Spinal cord (tissue), 10 donors: ENCODE measurements around the gene ATOH8. TPM values are rescaled to one million over a fixed set of nuclear protein-coding genes. Genes with fewer than 3 reads are reported as not detected.

Experiments used
- DNase-seq, 6 donors: peaks; one replicate each; pipeline versions ENCODE4 v3.0.0 to v3.0.0-alpha.2; 2013 to 2015; ENCODE audit warnings: low spot score in 6 of 6, low read depth in 4 of 6
- H3K27ac ChIP-seq: one replicate; pipeline ENCODE4 v1.5.1; 2013; ENCODE audit warnings: low read depth, low read length, control low read depth
- H3K27me3 ChIP-seq: one replicate; pipeline ENCODE4 v1.6.1; 2013; ENCODE audit warnings: low read length; ENCODE audit not compliant: control insufficient read depth, insufficient read depth
- H3K36me3 ChIP-seq: one replicate; pipeline ENCODE4 v1.6.1; 2013; ENCODE audit warnings: low read length; ENCODE audit not compliant: control insufficient read depth, insufficient read depth
- H3K4me1 ChIP-seq: one replicate; pipeline ENCODE4 v1.6.1; 2013; ENCODE audit warnings: low read length; ENCODE audit not compliant: control insufficient read depth, insufficient read depth
- H3K4me3 ChIP-seq: one replicate; pipeline ENCODE4 v1.5.1; 2013; ENCODE audit warnings: low read depth, low read length, control low read depth
- H3K9me3 ChIP-seq: one replicate; pipeline ENCODE4 v1.6.1; 2013; ENCODE audit warnings: low read length; ENCODE audit not compliant: control insufficient read depth, insufficient read depth
- WGBS: methylation state at CpG from one replicate; pipeline ENCODE4 v1.1.5; 2013; ENCODE audit warnings: missing lambda C conversion rate; ENCODE audit not compliant: insufficient coverage; 5-methylcytosine and 5-hydroxymethylcytosine counted together
- polyA plus RNA-seq, 2 donors: library from polyadenylated mRNA; unstranded; fragments of 120-200 nt; gene quantifications; one replicate each; pipeline ENCODE4 v1.2.1, GENCODE V29; 2013; ENCODE audit not compliant: insufficient read length in 2 of 2
- total RNA-seq, 2 donors: library from RNA; depleted of rRNA in 1 of 2; stranded (reverse); fragments of 120-200 nt in 1 of 2; fragments of >200 nt in 1 of 2; gene quantifications; one replicate each; pipeline versions ENCODE4 v1.2.3 to v1.2.4, GENCODE V29; 2013 to 2014
- donor health status: healthy.

The ATOH8 gene
- total and polyA plus RNA-seq, 4 donors, result 5.8 to 25.8 (median 15.2) TPM

DNA sequence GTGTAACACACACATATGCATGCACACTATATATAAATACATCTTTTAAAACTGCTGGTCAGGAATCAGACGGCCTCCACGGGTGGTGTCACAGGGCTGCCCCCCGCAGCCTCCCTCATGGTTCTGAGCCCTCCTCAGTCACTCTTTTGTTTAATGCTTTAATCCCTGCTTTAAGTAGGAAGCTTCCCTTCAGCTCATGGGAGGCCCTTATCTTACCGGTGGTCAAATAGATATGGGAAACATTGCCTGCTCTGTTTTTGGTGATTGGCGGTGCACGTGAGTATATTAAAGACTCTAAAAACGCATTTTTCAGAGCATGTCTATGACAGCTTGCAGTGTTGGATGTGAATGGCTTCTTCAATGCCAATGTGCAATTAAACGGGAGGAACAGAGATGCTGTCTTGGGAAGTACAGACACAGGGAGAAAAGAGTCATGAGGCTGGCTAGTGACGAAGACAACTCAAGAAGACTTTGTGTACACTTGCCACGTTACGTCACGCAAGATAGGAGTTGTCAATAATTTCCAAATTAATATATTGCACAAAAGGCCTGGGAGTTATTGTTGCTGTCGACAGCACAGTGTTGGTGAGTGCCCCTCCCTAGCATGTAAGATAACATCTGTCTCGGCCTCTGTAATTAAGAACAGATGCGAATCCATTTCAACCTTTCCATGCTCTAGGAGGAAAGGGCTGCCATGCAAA, 36.3 kb upstream of the ATOH8 start:
- WGBS, result 84% methylated on average over 6 of the region's 15 CpGs
- Histone ChIP-seq H3K36me3 (no peaks in the 10 kb centered on the region), H3K27ac (no peak overlapping the region), H3K27me3 (no peaks in the 10 kb centered on the region), H3K4me1 (peaks cover 8% of the 10 kb centered on the region), H3K4me3 (no peak overlapping the region), H3K9me3 (no peaks in the 10 kb centered on the region)
- DNase-seq, result no peak

DNA sequence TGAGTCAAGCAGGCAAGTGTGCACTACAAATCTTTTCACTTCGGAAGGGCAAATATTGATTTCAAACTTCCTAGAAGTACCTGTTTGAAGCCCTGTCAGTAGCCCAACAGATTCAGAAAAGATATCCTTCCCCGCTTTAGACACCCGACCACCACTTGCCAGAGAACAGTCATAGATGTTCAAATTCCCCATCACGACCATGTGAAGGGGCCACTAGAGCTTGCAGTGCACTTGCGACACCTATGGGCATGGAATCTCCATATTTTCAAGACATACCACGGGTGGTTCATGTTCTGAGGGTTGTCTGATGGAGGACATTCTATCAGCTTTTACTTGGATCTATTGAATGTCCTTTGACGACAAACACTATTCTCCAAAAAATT, 35.8 kb upstream of the ATOH8 start:
- Histone ChIP-seq H3K27ac (no peak overlapping the region), H3K9me3 (no peaks in the 10 kb centered on the region), H3K27me3 (no peaks in the 10 kb centered on the region), H3K4me3 (no peak overlapping the region), H3K36me3 (no peaks in the 10 kb centered on the region), H3K4me1 (peaks cover 4% of the 10 kb centered on the region)
- DNase-seq, result no peak
- WGBS, result 96% methylated on average over 4 of the region's 7 CpGs

DNA sequence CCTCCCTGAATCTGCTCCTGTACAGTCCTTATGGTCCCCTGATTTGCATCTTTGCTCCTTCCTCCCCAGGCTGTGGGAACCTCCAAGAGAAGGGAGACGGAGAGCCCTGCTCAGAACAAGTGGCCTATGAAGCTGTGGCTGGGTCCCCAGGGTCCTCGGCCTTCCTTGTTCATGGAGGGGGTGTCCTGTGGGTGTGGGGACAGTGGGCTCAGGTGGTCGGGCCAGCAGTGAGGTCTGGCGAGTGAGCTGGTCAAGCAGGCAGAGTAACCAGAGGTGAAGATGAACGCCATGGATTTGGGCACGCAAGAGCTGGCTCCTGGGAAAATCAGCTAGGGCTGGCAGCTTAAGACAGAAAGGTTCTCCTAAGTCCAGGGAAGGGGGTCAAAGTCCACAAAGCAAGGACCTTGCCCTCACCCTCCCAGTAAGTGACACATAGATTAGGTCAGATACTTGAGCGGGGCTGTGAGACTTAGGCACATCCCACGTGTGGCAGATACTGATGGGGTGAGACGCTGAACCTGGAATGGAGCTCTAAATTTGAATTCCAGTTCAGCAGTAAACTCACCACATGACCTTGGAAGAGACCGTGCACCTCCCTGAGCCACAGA, 34.8 kb upstream of the ATOH8 start:
- no peak overlapping the region for H3K27ac ChIP-seq
- H3K4me1 ChIP-seq, result no peaks in the 10 kb centered on the region
- H3K36me3 ChIP-seq, result no peaks in the 10 kb centered on the region
- H3K9me3 ChIP-seq, result no peaks in the 10 kb centered on the region
- whole genome bisulfite sequencing, result 91% methylated on average over 8 of the region's 10 CpGs
- H3K4me3 ChIP-seq, result no peak overlapping the region
- no peak for DNase-seq
- H3K27me3 ChIP-seq, result no peaks in the 10 kb centered on the region

DNA sequence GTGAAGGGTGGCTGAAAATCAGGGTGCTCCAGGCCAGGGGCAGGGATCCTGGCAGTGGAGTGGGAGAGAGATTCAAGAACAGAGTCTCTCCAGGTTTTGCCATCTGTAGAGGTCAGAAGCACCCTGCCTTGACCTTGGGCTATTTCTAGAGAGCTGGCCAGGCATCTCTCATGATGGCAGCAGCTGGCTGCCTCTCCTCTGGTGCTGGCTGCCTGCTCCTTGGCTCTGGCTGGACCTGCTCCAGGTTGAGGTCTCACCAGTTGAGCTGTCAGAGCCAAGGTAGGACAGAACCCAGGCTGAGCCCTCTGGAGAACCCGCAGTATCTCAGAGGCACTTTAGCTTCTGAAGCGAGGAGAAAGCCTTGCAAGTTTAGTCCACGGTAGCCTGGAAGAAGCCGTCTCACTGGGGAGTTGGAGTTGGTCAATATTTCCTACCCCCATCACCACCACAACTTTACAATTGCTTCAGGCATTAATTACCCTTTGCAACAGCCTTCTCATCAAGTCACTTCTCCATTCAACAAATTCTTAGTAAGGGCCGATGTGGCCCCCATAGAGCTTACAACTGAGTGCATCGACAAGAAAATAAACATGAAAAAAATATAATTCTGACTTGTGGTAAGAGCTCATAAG, 34.1 kb upstream of the ATOH8 start:
- Histone ChIP-seq H3K9me3 (no peaks in the 10 kb centered on the region), H3K4me1 (peaks cover under 1% of the 10 kb centered on the region), H3K27ac (no peak overlapping the region), H3K36me3 (no peaks in the 10 kb centered on the region), H3K27me3 (no peaks in the 10 kb centered on the region), H3K4me3 (no peak overlapping the region)
- WGBS, result no CpG with 5 or more reads among the region's 6 CpGs
- no peak for DNase-seq

DNA sequence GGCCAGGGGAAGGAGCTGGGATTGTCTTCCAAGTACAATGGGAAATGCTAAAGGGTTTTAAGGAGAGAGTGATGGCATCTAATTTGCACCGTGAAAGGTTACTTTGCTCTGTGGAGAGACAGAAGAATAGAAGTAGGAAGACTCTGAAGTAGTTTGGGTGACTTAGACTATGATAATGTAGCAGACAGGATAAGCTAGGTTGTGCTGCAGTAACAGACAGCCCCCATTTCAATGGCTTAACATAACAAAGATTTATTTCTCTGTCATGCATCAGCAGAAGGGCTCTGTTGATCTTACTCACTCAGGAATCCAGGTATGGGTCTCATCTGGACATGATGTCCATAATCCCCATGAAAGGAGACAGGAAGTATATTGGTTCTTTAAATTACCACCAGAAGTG, 33.3 kb upstream of the ATOH8 start:
- Histone ChIP-seq H3K27me3 (no peaks in the 10 kb centered on the region), H3K27ac (no peak overlapping the region), H3K4me3 (no peak overlapping the region), H3K36me3 (no peaks in the 10 kb centered on the region), H3K4me1 (peaks cover 4% of the 10 kb centered on the region), H3K9me3 (no peaks in the 10 kb centered on the region)
- WGBS, result 75% methylated on average over 1 of the region's 1 CpG
- no peak for DNase-seq

GRCh38 chr2:85721641-85722040, 32.1 kb upstream of the ATOH8 start:
- H3K36me3 ChIP-seq, result no peaks in the 10 kb centered on the region
- H3K4me3 ChIP-seq, result no peak overlapping the region
- WGBS, result 91% methylated on average over 4 of the region's 4 CpGs
- DNase-seq, result no peak
- H3K27me3 ChIP-seq, result no peaks in the 10 kb centered on the region
- no peak overlapping the region for H3K27ac ChIP-seq
- no peaks in the 10 kb centered on the region for H3K9me3 ChIP-seq
- peaks cover 4% of the 10 kb centered on the region for H3K4me1 ChIP-seq

- Histone ChIP-seq H3K4me3 (no peak overlapping the region), H3K4me1 (peaks cover 4% of the 10 kb centered on the region), H3K27ac (no peak overlapping the region), H3K9me3 (no peaks in the 10 kb centered on the region), H3K36me3 (no peaks in the 10 kb centered on the region), H3K27me3 (no peaks in the 10 kb centered on the region)
- DNase-seq, result no peak
- WGBS, result 82% methylated on average over 6 of the region's 6 CpGs
Measured at GRCh38 chr2:85722519-85722918, 31.3 kb upstream of the ATOH8 start.

DNA sequence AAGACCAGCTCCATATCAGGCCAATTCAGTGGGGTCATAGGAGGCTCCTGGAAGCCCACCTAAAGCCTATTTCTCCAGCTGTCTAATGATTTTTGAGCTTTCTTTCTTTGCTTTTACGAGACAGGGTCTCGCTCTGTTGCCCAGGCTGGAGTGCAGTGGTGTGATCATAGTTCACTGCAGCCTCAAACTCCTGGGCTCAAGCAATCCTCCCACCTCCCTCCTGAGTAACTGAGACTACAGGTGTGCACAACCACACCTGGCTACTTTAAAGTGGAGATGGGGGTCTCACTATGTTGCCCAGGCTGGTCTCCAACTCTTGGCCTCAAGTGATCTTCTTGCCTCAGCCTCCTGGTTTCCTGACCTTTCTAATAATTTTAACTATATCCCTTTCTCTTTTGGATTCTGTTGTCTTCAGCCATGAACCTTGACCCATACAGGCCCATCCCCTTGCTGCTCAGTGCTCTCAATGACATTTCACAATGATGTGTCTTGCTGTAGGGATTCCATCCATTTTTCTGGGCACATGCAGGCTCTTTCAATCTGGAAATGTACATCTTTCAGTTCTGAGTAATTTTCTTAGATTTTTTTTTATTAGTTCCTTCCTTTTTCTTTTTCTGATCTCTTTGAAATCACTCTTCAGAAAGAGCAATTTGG, 30.0 kb upstream of the ATOH8 start:
- Histone ChIP-seq H3K9me3 (no peaks in the 10 kb centered on the region), H3K4me3 (no peak overlapping the region), H3K27ac (no peak overlapping the region), H3K27me3 (no peaks in the 10 kb centered on the region), H3K36me3 (no peaks in the 10 kb centered on the region), H3K4me1 (peaks cover 6% of the 10 kb centered on the region)
- DNase-seq, result no peak
- WGBS, result no CpG with 5 or more reads among the region's 2 CpGs

- DNase-seq, result no peak
- Histone ChIP-seq H3K9me3 (no peaks in the 10 kb centered on the region), H3K4me1 (peaks cover 15% of the 10 kb centered on the region), H3K27ac (no peak overlapping the region), H3K27me3 (no peaks in the 10 kb centered on the region), H3K36me3 (no peaks in the 10 kb centered on the region), H3K4me3 (no peak overlapping the region)
- WGBS, result 95% methylated on average over 2 of the region's 5 CpGs
Measured at GRCh38 chr2:85724731-85725181, 29.0 kb upstream of the ATOH8 start.
